ENCODE measurements around the gene ARPC3.
A peak's percentile ranks its signal among the peaks of the same experiment; 100 is the strongest.
"Not testable (repeated sequence)": the region's sequence is repeated elsewhere in the genome, so short reads cannot be mapped to it uniquely, and the experiment has no call there.

Gene ARPC3

GRCh38 chr12:110410086-110410485, 40.1 kb downstream of the ARPC3 start:
- DNase-seq = not testable (repeated sequence)

- DNase-seq = not testable (repeated sequence)
These were observed 44.9 kb downstream of the ARPC3 start for GRCh38 chr12:110405126-110405662.

DNA sequence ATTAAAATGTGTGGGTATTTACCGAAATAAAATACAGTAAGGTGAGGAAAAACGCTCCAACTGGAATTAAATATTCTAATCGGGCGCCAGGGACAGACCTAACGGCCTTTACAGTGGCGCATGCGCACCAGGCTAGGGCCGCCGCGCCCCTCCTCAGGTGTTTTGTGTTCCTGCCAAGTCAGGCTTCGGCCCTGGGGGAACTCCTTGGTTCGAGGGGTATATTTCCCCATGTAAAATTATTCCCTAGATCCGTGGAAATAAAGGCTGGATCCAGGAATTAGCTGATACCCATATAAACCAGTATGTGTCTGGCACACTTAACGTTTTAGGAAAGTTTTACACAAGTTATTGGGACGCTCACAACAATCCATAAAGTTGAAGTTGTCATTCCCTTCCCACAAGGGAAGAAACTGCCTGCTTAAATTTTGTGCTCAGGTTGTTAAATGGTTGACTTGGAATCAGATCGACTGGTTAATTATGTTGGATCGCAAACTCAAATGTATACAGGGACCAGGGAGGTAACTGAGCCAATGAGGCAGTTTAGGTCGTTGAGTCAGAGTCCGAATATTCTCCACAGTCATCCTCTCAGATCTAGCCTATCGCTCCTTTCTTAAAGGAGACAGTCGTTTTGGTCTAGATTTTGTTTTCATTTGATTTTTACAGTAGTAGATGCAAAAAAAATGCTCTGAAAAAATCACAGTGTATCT, 46.0 kb downstream of the ARPC3 start:
- DNase-seq = peak; percentile 23

GRCh38 chr12:110403146-110403975, 46.8 kb downstream of the ARPC3 start, which contains the start of gene ANAPC7:
Gene ANAPC7 (minus strand): TSS chr12:110403708. CDS start chr12:110403627, 81 bp downstream.
- DNase-seq = peak; percentile 73

All from DMS153 (cell line).